ENCODE results near the gene SYMPK.
A peak's percentile ranks its signal among the peaks of the same experiment; 100 is the strongest.

Gene SYMPK

GRCh38 chr19:45766296-45766868 lies 96.6 kb downstream of the SYMPK start:
- Histone ChIP-seq H3K4me3 (ENCODE audit: low read depth, low read length) (peak overlapping the region; percentile 79), H3K27ac (peak overlapping the region; percentile 70), H3K27me3 (replicated peaks) (no peaks in the 10 kb centered on the region), H3K36me3 (replicated peaks) (no peaks in the 10 kb centered on the region)
- in situ Hi-C loops (cut with HindIII; ENCODE audit: low pct_ligation_motif_present, low sequenced_read_pairs), result no loop called here
- no peak for TF ChIP-seq CTCF (IDR thresholded peaks at IDR 0.05; ENCODE audit: low read depth, low read length, missing control alignments)
- no peak for DNase-seq

- no peaks in the 10 kb centered on the region for H3K36me3 ChIP-seq (replicated peaks)
- H3K27ac ChIP-seq, result no peak overlapping the region
- H3K4me3 ChIP-seq (ENCODE audit: low read depth, low read length), result no peak overlapping the region
- TF ChIP-seq CTCF (IDR thresholded peaks at IDR 0.05; ENCODE audit: low read depth, low read length, missing control alignments), result no peak
- DNase-seq, result no peak
- in situ Hi-C loops (cut with HindIII; ENCODE audit: low pct_ligation_motif_present, low sequenced_read_pairs), result no loop called here
- no peaks in the 10 kb centered on the region for H3K27me3 ChIP-seq (replicated peaks)
Measured at GRCh38 chr19:45765702-45766295, 97.1 kb downstream of the SYMPK start.
